Measurements from ENCODE around the gene NOP14.

GRCh38 chr4:2902126-2902525 lies 61.1 kb downstream of the NOP14 start:
- TF ChIP-seq CTCF (conservative IDR thresholded peaks at IDR 0.05) (no peak), EZH2 (IDR thresholded peaks at IDR 0.05; ENCODE audit: low read depth) (no peak)
